ENCODE measurements around the gene HDAC4.

HDAC4 gene

DNA sequence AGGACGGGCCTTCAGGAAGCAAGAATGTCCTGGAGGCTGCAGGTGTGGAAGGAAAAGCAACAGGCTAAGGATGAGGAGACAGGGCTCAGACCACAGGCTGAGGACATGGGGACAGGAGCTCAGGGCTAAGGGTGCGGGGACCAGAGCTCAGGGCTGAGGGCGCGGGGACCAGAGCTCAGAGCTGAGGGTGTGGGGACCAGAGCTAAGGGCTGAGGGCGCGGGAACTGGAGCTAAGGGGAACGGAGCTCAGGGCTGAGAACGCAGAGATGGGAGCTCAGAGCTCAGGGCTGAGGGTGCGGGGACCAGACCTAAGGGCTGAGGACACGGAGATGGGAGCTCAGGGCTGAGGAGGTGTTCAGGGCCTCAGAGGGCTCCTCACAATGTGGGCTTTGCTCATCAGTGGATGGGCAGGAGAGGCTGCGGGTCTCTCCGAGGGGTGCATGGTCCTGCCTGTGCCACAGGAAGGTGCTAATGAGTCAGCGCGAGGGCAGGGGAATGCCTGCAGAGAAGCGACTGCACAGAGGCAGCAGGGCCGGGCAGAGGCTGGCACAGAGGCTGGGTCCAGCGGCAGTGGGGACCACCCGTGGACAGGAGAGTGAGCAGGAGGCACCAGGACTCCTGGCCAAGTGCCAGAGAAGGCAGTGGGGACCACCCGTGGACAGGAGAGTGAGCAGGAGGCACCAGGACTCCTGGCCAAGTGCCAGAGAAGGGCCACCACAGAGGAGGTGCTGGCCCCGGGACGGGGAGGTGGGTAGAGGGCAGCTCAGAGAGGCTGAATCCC, 281.3 kb downstream of the HDAC4 start:
- no peak for DNase-seq (ENCODE audit: low spot score)
- no peak for TF ChIP-seq CTCF (IDR thresholded peaks at IDR 0.05; ENCODE audit: borderline replicate concordance, control extremely low read depth, extremely low read depth, insufficient read depth, missing control alignments)
- in situ Hi-C loops (cut with MboI; ENCODE audit: low sequenced_read_pairs, unreplicated experiment): no loop called here

DNA sequence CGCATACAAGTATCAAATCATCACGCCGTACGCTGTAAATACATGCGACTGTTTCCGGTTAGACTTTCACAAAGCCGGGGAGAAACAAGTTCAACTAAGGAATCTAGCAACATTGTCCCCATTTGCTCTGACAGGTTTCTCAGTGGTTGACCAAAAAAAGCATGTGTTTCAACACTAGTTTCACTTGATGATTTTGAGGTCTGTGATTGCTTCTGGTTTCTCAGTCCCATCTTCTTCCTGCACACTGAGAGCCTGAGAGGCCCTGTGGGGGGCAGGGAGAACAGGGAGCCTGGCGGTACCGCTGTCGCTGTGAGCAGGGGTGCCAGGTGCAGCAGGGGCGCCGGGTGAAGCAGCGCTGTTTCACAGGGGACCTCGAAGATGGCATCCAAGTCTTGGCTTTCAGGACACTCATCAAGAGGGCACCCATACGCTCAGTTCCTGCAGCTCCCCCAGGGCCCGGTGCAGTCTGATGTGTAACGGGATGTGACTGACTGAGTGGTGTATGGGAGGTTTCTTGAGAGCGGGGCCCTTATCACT, 282.1 kb downstream of the HDAC4 start:
- no peak for DNase-seq (ENCODE audit: low spot score)
- in situ Hi-C loops (cut with MboI; ENCODE audit: low sequenced_read_pairs, unreplicated experiment): no loop called here
- no peak for TF ChIP-seq CTCF (IDR thresholded peaks at IDR 0.05; ENCODE audit: borderline replicate concordance, control extremely low read depth, extremely low read depth, insufficient read depth, missing control alignments)

- no peak for DNase-seq (ENCODE audit: low spot score)
- in situ Hi-C loops (cut with MboI; ENCODE audit: low sequenced_read_pairs, unreplicated experiment): no loop called here
- no peak for TF ChIP-seq CTCF (IDR thresholded peaks at IDR 0.05; ENCODE audit: borderline replicate concordance, control extremely low read depth, extremely low read depth, insufficient read depth, missing control alignments)
Observed at GRCh38 chr2:239118264-239118663, 282.6 kb downstream of the HDAC4 start.

- no peak for DNase-seq (ENCODE audit: low spot score)
- in situ Hi-C loops (cut with MboI; ENCODE audit: low sequenced_read_pairs, unreplicated experiment): no loop called here
- TF ChIP-seq CTCF (IDR thresholded peaks at IDR 0.05; ENCODE audit: borderline replicate concordance, control extremely low read depth, extremely low read depth, insufficient read depth, missing control alignments): no peak
Observed at GRCh38 chr2:239117831-239118230, 283.0 kb downstream of the HDAC4 start.

GRCh38 chr2:239116456-239117246, 284.2 kb downstream of the HDAC4 start:
- TF ChIP-seq CTCF (IDR thresholded peaks at IDR 0.05; ENCODE audit: borderline replicate concordance, control extremely low read depth, extremely low read depth, insufficient read depth, missing control alignments): no peak
- DNase-seq (ENCODE audit: low spot score): no peak
- in situ Hi-C loops (cut with MboI; ENCODE audit: low sequenced_read_pairs, unreplicated experiment): no loop called here

DNA sequence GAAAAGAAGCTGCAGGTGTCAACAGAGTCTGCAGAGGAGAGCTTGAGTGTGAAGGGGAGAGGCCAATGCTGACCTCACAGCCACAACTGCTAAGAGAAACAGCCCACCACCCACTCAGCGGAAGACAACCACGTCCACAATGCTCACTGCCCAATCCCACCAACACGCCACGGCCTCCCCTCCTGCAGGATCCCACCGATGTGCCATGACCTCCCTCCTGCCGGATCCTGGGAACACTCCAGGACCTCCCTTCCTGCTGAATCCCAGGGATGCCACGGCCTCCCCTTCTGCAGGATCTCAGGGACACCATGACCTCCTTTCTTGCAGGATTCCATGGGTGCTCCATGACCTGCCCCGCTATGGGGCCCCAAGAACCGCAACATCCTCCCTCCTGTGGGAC, 285.2 kb downstream of the HDAC4 start:
- TF ChIP-seq CTCF (IDR thresholded peaks at IDR 0.05; ENCODE audit: borderline replicate concordance, control extremely low read depth, extremely low read depth, insufficient read depth, missing control alignments): no peak
- no peak for DNase-seq (ENCODE audit: low spot score)
- in situ Hi-C loops (cut with MboI; ENCODE audit: low sequenced_read_pairs, unreplicated experiment): no loop called here

Measured in GM13976 (cell line).